Neural progenitor cell (in vitro differentiated cells): ENCODE measurements around the gene TOP2B. TPM values are rescaled to one million over a fixed set of nuclear protein-coding genes. Genes with fewer than 3 reads are reported as not detected.
A peak's percentile ranks its signal among the peaks of the same experiment; 100 is the strongest.

Experiments used
- DNase-seq: peaks from one replicate; pipeline ENCODE4 v3.0.0-alpha.2; 2016; ENCODE audit warnings: low spot score
- H2AFZ ChIP-seq: fragments of 200-600 bp; sonication (generic); replicated peaks from 2 replicates; pipeline ENCODE4 v1.6.1; 2016; ENCODE audit warnings: antibody characterized with exemption
- H3F3A ChIP-seq: fragments of 200-600 bp; sonication (generic); 2 replicates; pipeline ENCODE4 v1.6.1; 2016; ENCODE audit warnings: antibody characterized with exemption, low read depth
- H3K27ac ChIP-seq: fragments of 200-600 bp; sonication (generic); 2 replicates; pipeline ENCODE4 v1.5.1; 2016; ENCODE audit warnings: mild to moderate bottlenecking
- H3K27me3 ChIP-seq: fragments of 200-600 bp; sonication (generic); 2 replicates; pipeline ENCODE4 v1.6.1; 2016; ENCODE audit warnings: mild to moderate bottlenecking, moderate library complexity
- H3K36me3 ChIP-seq: fragments of 200-600 bp; sonication (generic); 2 replicates; pipeline ENCODE4 v1.5.1; 2016
- H3K4me1 ChIP-seq: fragments of 200-600 bp; sonication (generic); 2 replicates; pipeline ENCODE4 v1.6.1; 2016; ENCODE audit warnings: mixed run types
- H3K4me2 ChIP-seq: fragments of 200-600 bp; sonication (generic); 2 replicates; pipeline ENCODE4 v1.6.1; 2016
- H3K4me3 ChIP-seq: fragments of 200-600 bp; sonication (generic); 2 replicates; pipeline ENCODE4 v1.5.1; 2016
- H3K79me2 ChIP-seq: fragments of 200-600 bp; sonication (generic); 2 replicates; pipeline ENCODE4 v1.6.1; 2016; ENCODE audit warnings: low read depth
- H3K9ac ChIP-seq: fragments of 200-600 bp; sonication (generic); 2 replicates; pipeline ENCODE4 v1.6.1; 2016
- H3K9me3 ChIP-seq: fragments of 200-600 bp; sonication (generic); 2 replicates; pipeline ENCODE4 v1.5.1; 2016; ENCODE audit warnings: low read depth
- H4K20me1 ChIP-seq: fragments of 200-600 bp; sonication (generic); 2 replicates; pipeline ENCODE4 v1.6.1; 2016; ENCODE audit warnings: low read depth
- H3K27ac Mint-ChIP-seq: 3 replicates; pipeline ENCODE4 v1.8.0; 2021; ENCODE audit warnings: mixed read lengths
- H3K27me3 Mint-ChIP-seq: 2 replicates; pipeline ENCODE4 v1.8.0; 2022; ENCODE audit warnings: low read depth, mild to moderate bottlenecking, inconsistent platforms, moderate library complexity, mixed read lengths; ENCODE audit not compliant: insufficient read depth
- H3K36me3 Mint-ChIP-seq: 3 replicates; pipeline ENCODE4 v1.8.0; 2021; ENCODE audit warnings: mixed read lengths
- H3K4me1 Mint-ChIP-seq: 3 replicates; pipeline ENCODE4 v1.8.0; 2021; ENCODE audit warnings: mixed read lengths
- H3K4me3 Mint-ChIP-seq: 3 replicates; pipeline ENCODE4 v1.8.0; 2021; ENCODE audit warnings: mild to moderate bottlenecking, moderate library complexity, mixed read lengths
- H3K9me3 Mint-ChIP-seq: 3 replicates; pipeline ENCODE4 v1.8.0; 2020; ENCODE audit warnings: mixed read lengths
- EZH2 ChIP-seq: fragments of 200-600 bp; sonication (generic); IDR thresholded peaks from 2 replicates; pipeline ENCODE4 v1.6.1; 2017; ENCODE audit warnings: antibody characterized with exemption, mild to moderate bottlenecking, moderate library complexity
- EZH2phosphoT487 ChIP-seq: fragments of 200-600 bp; sonication (generic); IDR thresholded peaks from 2 replicates; pipeline ENCODE4 v1.6.1; 2017; ENCODE audit warnings: antibody characterized with exemption
- total RNA-seq: library from RNA; depleted of rRNA; stranded (reverse); fragments of >200 nt; gene quantifications from 2 replicates; pipeline ENCODE4 v1.2.3, GENCODE V29; 2015; ENCODE audit warnings: low replicate concordance
- TF ChIP-seq, protein P1 (sequence below): fragments of 200-600 bp; sonication (generic); IDR thresholded peaks from 2 replicates; pipeline ENCODE4 v1.5.1; 2017; ENCODE audit warnings: antibody characterized with exemption, mild to moderate bottlenecking

TOP2B gene
- total RNA-seq, 1 donor from 2014 or later, result 327 TPM

DNA sequence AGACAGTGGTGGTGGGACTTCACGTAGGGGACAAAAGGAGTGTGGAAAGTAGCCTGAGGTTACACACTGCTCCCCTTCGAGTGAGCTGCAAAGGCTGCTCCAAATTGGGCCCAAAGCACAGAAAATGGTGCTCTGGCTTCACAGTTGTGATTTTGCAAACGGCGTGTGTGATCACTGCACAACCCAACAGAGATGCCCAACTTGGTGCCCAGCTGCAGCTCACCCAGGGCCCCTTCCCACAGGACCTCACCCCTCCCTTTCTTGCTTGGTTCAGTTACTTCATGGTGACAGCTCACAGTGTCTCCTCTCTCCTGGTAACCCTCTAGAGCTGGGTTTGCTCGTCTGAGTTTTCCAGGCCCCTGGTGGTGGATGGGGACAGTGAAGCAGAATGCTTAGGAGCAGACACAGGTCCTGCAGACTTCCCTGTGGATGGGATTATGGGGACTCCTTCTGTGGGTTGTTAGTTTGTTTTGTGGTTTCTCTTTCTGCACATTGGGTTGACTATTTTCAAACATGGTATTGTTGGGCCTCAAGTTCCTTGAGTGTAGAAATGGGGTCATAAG is 98.3 kb downstream of the TOP2B start:
- Histone ChIP-seq H3K27ac (no peak overlapping the region), H3K9ac (no peak overlapping the region), H3K9me3 (no peaks in the 10 kb centered on the region), H3F3A (no peaks in the 10 kb centered on the region), H3K36me3 (no peaks in the 10 kb centered on the region), H3K27me3 (no peaks in the 10 kb centered on the region), H3K4me2 (no peak overlapping the region), H3K79me2 (no peaks in the 10 kb centered on the region), H2AFZ (no peak overlapping the region), H3K4me1 (no peaks in the 10 kb centered on the region), H4K20me1 (no peaks in the 10 kb centered on the region), H3K4me3 (no peak overlapping the region)
- H3K27me3 Mint-ChIP-seq, result peaks cover 16% of the 10 kb centered on the region
- TF ChIP-seq, protein P1, sequence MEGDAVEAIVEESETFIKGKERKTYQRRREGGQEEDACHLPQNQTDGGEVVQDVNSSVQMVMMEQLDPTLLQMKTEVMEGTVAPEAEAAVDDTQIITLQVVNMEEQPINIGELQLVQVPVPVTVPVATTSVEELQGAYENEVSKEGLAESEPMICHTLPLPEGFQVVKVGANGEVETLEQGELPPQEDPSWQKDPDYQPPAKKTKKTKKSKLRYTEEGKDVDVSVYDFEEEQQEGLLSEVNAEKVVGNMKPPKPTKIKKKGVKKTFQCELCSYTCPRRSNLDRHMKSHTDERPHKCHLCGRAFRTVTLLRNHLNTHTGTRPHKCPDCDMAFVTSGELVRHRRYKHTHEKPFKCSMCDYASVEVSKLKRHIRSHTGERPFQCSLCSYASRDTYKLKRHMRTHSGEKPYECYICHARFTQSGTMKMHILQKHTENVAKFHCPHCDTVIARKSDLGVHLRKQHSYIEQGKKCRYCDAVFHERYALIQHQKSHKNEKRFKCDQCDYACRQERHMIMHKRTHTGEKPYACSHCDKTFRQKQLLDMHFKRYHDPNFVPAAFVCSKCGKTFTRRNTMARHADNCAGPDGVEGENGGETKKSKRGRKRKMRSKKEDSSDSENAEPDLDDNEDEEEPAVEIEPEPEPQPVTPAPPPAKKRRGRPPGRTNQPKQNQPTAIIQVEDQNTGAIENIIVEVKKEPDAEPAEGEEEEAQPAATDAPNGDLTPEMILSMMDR, result peak; percentile 14
- TF ChIP-seq EZH2phosphoT487 (no peak), EZH2 (no peak)
- no peak overlapping the region for H3K27ac Mint-ChIP-seq
- DNase-seq, result peak; percentile 19
- no peaks in the 10 kb centered on the region for H3K9me3 Mint-ChIP-seq
- H3K36me3 Mint-ChIP-seq, result no peaks in the 10 kb centered on the region
- H3K4me1 Mint-ChIP-seq, result peaks cover 17% of the 10 kb centered on the region
- H3K4me3 Mint-ChIP-seq, result no peak overlapping the region

DNA sequence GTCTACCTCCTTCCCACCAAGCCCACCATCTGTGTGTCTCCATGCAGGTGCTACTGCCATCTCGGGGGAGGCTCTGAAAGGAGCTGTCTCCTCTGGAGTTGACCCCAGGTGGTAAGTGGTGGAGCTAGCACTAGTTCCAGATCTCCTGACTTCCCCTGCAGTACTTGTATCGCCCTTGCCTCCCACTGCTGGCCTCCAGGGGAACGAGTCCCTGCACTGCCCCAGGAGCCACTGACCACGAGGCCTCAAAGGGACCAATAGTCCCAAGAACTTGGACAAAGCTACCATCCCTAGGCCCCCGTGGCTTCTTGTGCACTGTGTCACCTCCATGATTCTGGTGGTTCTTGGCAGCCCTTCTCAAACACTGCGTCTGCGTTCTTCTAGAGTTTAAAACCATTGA is 98.9 kb downstream of the TOP2B start:
- Mint-ChIP-seq H3K4me1 (peaks cover 17% of the 10 kb centered on the region), H3K27me3 (peaks cover 16% of the 10 kb centered on the region), H3K36me3 (no peaks in the 10 kb centered on the region), H3K9me3 (no peaks in the 10 kb centered on the region), H3K4me3 (no peak overlapping the region), H3K27ac (no peak overlapping the region)
- no peaks in the 10 kb centered on the region for H3K27me3 ChIP-seq
- no peak overlapping the region for H3K4me2 ChIP-seq
- H3K9me3 ChIP-seq, result no peaks in the 10 kb centered on the region
- TF ChIP-seq EZH2phosphoT487, result no peak
- no peak for TF ChIP-seq EZH2
- TF ChIP-seq, protein P1, result no peak
- no peaks in the 10 kb centered on the region for H3K79me2 ChIP-seq
- H3F3A ChIP-seq, result no peaks in the 10 kb centered on the region
- no peak overlapping the region for H3K4me3 ChIP-seq
- H3K27ac ChIP-seq, result no peak overlapping the region
- H3K36me3 ChIP-seq, result no peaks in the 10 kb centered on the region
- no peak for DNase-seq
- H4K20me1 ChIP-seq, result no peaks in the 10 kb centered on the region
- H2AFZ ChIP-seq, result no peak overlapping the region
- no peak overlapping the region for H3K9ac ChIP-seq
- no peaks in the 10 kb centered on the region for H3K4me1 ChIP-seq

DNA sequence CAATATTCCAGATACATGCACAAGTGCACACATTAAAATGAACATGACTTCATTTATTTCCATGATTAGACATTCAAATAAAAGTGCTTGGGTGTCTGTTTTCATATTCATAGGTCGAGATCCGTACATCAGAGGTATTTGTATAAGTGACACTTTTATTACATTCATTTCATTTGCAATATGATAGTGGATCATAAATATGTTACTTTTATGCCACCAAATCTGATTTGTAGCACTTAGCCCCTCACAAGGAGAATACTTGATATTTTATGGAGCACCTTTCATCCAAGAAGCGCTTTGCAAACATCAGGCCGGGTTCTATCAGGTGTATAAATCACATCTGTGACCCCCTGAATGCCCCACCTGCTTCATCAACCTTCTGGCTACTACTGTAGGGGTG is 100.6 kb downstream of the TOP2B start:
- Histone ChIP-seq H3K4me1 (no peaks in the 10 kb centered on the region), H3K27ac (no peak overlapping the region), H3K9me3 (no peaks in the 10 kb centered on the region), H3K4me3 (no peak overlapping the region), H2AFZ (no peak overlapping the region), H3K36me3 (no peaks in the 10 kb centered on the region), H3K4me2 (no peak overlapping the region), H3K27me3 (no peaks in the 10 kb centered on the region), H3K9ac (no peak overlapping the region), H3K79me2 (no peaks in the 10 kb centered on the region), H3F3A (no peaks in the 10 kb centered on the region), H4K20me1 (no peaks in the 10 kb centered on the region)
- TF ChIP-seq EZH2phosphoT487, result no peak
- TF ChIP-seq EZH2, result no peak
- TF ChIP-seq, protein P1, result no peak
- Mint-ChIP-seq H3K27me3 (peaks cover 11% of the 10 kb centered on the region), H3K4me1 (peaks cover under 1% of the 10 kb centered on the region), H3K4me3 (no peak overlapping the region), H3K36me3 (no peaks in the 10 kb centered on the region), H3K27ac (no peak overlapping the region), H3K9me3 (no peaks in the 10 kb centered on the region)
- DNase-seq, result no peak
